Sigmoid colon (tissue), 4 donors: ENCODE data around the gene ZFTA.

Experiments used
- CTCF ChIP-seq, 4 experiments: fragments of 450-650 bp in 3 of 4; fragments of 200-600 bp in 1 of 4; IDR thresholded peaks; one replicate each; pipeline ENCODE4 v1.5.1; 2016 to 2019; ENCODE audit warnings: antibody characterized with exemption in 4 of 4, mild to moderate bottlenecking in 3 of 4, moderate library complexity in 2 of 4
- EP300 ChIP-seq, 4 donors: sonication (generic); formaldehyde crosslinking; IDR thresholded peaks; one replicate each; pipeline ENCODE4 v1.6.1; 2017; ENCODE audit warnings: antibody characterized with exemption in 4 of 4
- POLR2A ChIP-seq, 2 donors: fragments of 450-650 bp; IDR thresholded peaks; one replicate each; pipeline ENCODE4 v1.6.1; 2016; ENCODE audit warnings: antibody characterized with exemption in 2 of 2, mild to moderate bottlenecking in 2 of 2, moderate library complexity in 2 of 2
- POLR2AphosphoS5 ChIP-seq, 4 donors: sonication (generic); formaldehyde crosslinking; IDR thresholded peaks; one replicate each; pipeline ENCODE4 v1.6.1; 2017; ENCODE audit warnings: antibody characterized with exemption in 4 of 4

DNA sequence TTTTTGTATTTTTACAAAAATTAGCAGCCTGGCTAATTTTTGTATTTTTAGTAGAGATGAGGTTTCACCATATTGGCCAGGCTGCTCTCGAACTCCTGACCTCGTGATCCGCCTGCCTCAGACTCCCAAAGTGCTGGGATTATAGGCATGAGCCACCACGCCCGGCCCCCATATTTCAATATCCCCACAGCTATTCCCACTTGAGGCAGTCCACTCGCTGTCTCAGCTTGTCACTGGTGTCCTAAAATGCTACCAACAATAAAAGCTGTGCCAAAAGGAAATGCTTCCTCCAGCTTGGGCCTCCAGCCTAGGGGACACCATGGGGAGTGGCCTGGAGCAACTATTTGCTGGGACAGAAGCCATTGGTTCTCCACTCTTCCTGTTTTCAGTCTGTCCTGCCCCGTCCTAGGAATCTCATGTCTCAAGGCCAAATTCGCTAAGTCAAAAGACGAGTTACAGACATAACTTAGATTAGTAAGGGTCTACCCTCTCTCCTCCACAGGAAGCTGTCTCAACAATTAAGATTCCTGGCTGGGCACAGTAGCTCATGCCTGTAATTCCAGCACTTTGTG lies 37.4 kb upstream of the ZFTA start:
- TF ChIP-seq CTCF (IDR thresholded peaks at IDR 0.05) (no peak), POLR2A (IDR thresholded peaks at IDR 0.05) (no peak), POLR2AphosphoS5 (IDR thresholded peaks at IDR 0.05) (no peak), EP300 (IDR thresholded peaks at IDR 0.05) (no peak)
